ENCODE measurements around the gene NR2E3. TPM values are rescaled to one million over a fixed set of nuclear protein-coding genes. Genes with fewer than 3 reads are reported as not detected.
"Not testable (repeated sequence)": the region's sequence is repeated elsewhere in the genome, so short reads cannot be mapped to it uniquely, and the experiment has no call there.

The NR2E3 gene
- total RNA-seq, 1 donor from 2014 or later: not detected

GRCh38 chr15:71830981-71831380 is 20.6 kb downstream of the NR2E3 start:
- Mint-ChIP-seq H3K9me3 (no peaks in the 10 kb centered on the region), H3K27me3 (no peaks in the 10 kb centered on the region), H3K36me3 (ENCODE audit: low read depth) (peaks cover 52% of the 10 kb centered on the region), H3K4me1 (no peaks in the 10 kb centered on the region), H3K4me3 (no peak overlapping the region), H3K27ac (no peak overlapping the region)
- DNase-seq: no peak
- ChIA-PET CTCF (interaction anchor here (0.6 kb wide), 1 partner anchor 10 kb away, joined by 5 read pairs; no protein-coding TSS in a partner anchor), POLR2A (no interaction called here)
- no peak for ATAC-seq (ENCODE audit: low read depth)
- TF ChIP-seq CTCF (IDR thresholded peaks at IDR 0.05): no peak
- intact Hi-C loops (cut with micrococcal nuclease): no loop called here

GRCh38 chr15:71841563-71841962 is 31.2 kb downstream of the NR2E3 start:
- ChIA-PET CTCF (no interaction called here), POLR2A (no interaction called here)
- DNase-seq (no peak), ATAC-seq (ENCODE audit: low read depth) (no peak)
- intact Hi-C loops (cut with micrococcal nuclease): no loop called here
- Mint-ChIP-seq H3K36me3 (ENCODE audit: low read depth) (peaks cover 34% of the 10 kb centered on the region), H3K4me3 (no peak overlapping the region), H3K9me3 (no peaks in the 10 kb centered on the region), H3K27ac (no peak overlapping the region), H3K27me3 (no peaks in the 10 kb centered on the region), H3K4me1 (no peaks in the 10 kb centered on the region)
- TF ChIP-seq CTCF (IDR thresholded peaks at IDR 0.05): no peak

GRCh38 chr15:71844916-71845315 is 34.6 kb downstream of the NR2E3 start:
- POLR2A ChIA-PET: no interaction called here
- H3K36me3 Mint-ChIP-seq (ENCODE audit: low read depth): peaks cover 54% of the 10 kb centered on the region

GRCh38 chr15:71853543-71853942 is 43.2 kb downstream of the NR2E3 start:
- Mint-ChIP-seq H3K36me3 (ENCODE audit: low read depth) (peaks cover 72% of the 10 kb centered on the region), H3K9me3 (no peaks in the 10 kb centered on the region), H3K4me1 (no peaks in the 10 kb centered on the region), H3K27me3 (no peaks in the 10 kb centered on the region), H3K4me3 (no peak overlapping the region), H3K27ac (no peak overlapping the region)
- intact Hi-C loops (cut with micrococcal nuclease): no loop called here
- ATAC-seq (ENCODE audit: low read depth) (no peak), DNase-seq (no peak)
- POLR2A ChIA-PET: interaction anchor here (0.6 kb wide), 1 partner anchor 9 kb away, joined by 3 read pairs; no protein-coding TSS in a partner anchor
- TF ChIP-seq CTCF (IDR thresholded peaks at IDR 0.05): no peak
- CTCF ChIA-PET: interaction anchor here (1.0 to 1.2 kb wide), 2 partner anchors 16 to 75 kb away, joined by 3 read pairs; no protein-coding TSS in a partner anchor

More at GRCh38 chr15:71844916-71845315, 34.6 kb downstream of the NR2E3 start:
- Mint-ChIP-seq H3K9me3 (no peaks in the 10 kb centered on the region), H3K4me3 (no peak overlapping the region), H3K27ac (no peak overlapping the region), H3K4me1 (no peaks in the 10 kb centered on the region), H3K27me3 (no peaks in the 10 kb centered on the region)
- CTCF ChIA-PET: no interaction called here
- DNase-seq (no peak), ATAC-seq (ENCODE audit: low read depth) (no peak)
- TF ChIP-seq CTCF (IDR thresholded peaks at IDR 0.05): no peak
- intact Hi-C loops (cut with micrococcal nuclease): no loop called here

- POLR2A ChIA-PET; H3K4me1 Mint-ChIP-seq; H3K27ac Mint-ChIP-seq; CTCF ChIA-PET; H3K9me3 Mint-ChIP-seq; H3K27me3 Mint-ChIP-seq; intact Hi-C loops (cut with micrococcal nuclease); H3K4me3 Mint-ChIP-seq; ATAC-seq (ENCODE audit: low read depth); DNase-seq: not testable (repeated sequence)
- H3K36me3 Mint-ChIP-seq (ENCODE audit: low read depth): peaks cover 57% of the 10 kb centered on the region
Observed at GRCh38 chr15:71858232-71858631, 47.9 kb downstream of the NR2E3 start.
